Neural progenitor cell (in vitro differentiated cells): ENCODE measurements around the gene EFNA5.

ENCODE experiments used
- CTCF ChIP-seq: fragments of 200-600 bp; sonication (generic); IDR thresholded peaks from 2 replicates; pipeline ENCODE4 v1.5.1; 2017; ENCODE audit warnings: antibody characterized with exemption, mild to moderate bottlenecking
- EZH2 ChIP-seq: fragments of 200-600 bp; sonication (generic); IDR thresholded peaks from 2 replicates; pipeline ENCODE4 v1.6.1; 2017; ENCODE audit warnings: antibody characterized with exemption, mild to moderate bottlenecking, moderate library complexity
- EZH2phosphoT487 ChIP-seq: fragments of 200-600 bp; sonication (generic); IDR thresholded peaks from 2 replicates; pipeline ENCODE4 v1.6.1; 2017; ENCODE audit warnings: antibody characterized with exemption

GRCh38 chr5:107687937-107688336, 17.2 kb upstream of the EFNA5 start:
- TF ChIP-seq EZH2phosphoT487 (no peak), CTCF (no peak), EZH2 (no peak)
